ENCODE results near the gene SHISAL2A.

SHISAL2A gene

GRCh38 chr1:52632732-52633290, at the start of gene SHISAL2A:
Gene SHISAL2A (plus strand): TSS chr1:52633168. CDS start chr1:52633494, 326 bp downstream.
- no peak for DNase-seq

- DNase-seq = no peak
Measured at GRCh38 chr1:52585474-52585873, 47.5 kb upstream of the SHISAL2A start.

- no peak for DNase-seq
Measured at GRCh38 chr1:52588027-52588426, 44.9 kb upstream of the SHISAL2A start.

DNA sequence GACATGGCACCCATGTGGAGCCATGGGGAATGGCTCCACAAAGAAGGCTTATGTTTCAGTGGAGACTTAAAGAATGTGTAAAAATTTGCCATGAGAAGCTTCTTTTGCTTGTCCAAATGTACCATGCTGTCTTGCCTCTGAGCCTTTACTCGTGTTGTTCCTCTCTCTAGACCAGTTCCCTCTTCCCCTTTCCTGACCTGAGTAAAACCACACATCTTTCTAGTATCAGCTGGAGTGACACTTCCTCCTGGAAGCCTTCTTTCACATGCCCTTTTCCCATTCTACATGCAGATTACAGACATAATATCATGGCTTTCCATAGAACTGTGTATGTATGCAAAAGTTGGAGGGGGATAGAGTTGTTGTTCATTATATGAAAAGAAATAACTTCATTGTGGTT, 44.4 kb upstream of the SHISAL2A start:
- DNase-seq = no peak

- DNase-seq = no peak
Measured at GRCh38 chr1:52590266-52590665, 42.7 kb upstream of the SHISAL2A start.

DNA sequence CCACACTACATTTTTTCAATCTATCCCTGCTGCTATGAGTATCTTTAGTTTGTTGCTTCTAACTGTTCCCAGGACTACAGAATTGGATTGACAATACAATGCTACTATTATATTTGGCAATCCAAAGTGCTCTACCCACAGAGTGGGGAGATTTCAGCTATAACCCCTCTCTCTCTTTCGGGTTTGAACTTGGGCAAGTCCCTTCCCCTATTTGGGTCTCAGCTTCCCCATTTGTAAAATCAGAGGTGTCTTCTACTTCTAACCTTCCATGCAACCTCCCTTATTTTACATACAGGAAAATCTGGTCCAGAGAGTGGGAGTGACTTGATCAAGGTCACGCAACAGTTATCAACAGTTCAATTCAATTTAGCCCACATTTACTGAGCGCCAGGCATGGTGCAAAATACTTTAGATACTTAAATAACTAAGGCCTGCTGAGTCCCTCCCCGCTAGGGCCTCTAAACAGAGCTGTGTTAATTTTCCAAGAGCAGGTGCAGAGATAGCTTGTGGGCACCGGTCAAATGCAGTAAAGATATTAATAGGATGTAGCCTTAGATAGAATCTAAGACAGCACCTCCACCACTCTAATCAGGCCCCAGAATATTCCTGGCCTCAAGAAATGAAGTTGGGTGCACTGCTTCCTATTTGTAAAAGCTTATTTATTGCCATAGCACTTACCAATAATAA, 40.2 kb upstream of the SHISAL2A start:
- DNase-seq = no peak

DNA sequence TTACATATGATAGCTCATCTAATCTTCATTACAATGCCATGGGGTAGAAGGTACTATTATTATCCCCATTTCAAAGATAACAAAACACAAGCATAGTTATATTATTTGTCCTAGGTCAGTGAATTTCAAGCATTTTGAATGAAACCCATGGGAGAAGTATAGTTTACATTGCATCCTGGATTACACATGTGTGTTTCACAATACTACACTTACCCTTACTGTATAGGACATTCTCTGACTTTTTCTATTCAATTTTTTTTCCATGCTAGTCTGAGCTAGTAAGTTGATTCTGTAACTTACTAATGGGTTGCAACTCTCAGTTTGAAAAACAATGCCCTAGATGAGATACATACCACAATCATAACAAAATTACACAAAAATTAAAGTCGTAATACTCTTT, 39.5 kb upstream of the SHISAL2A start:
- DNase-seq = no peak

GRCh38 chr1:52595061-52595460, 37.9 kb upstream of the SHISAL2A start:
- DNase-seq = no peak

DNA sequence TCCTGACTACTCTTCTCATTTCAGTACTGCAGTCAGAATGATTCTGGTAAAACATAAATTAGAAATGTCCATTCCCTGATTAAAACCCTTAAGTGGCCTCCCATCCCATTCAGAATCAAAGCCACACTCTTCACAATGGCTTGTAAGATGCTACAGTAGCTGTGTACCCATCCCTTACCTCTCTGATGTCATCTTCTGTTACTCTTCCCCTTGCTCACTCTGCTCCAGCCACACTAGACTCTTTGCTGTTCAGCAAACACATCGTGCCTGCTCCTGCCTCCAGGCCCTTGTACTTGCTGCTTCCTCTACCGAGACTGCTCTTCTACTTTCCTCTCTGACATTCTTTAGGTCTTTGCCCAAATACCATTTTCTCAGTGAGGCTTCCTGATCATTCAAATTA, 35.1 kb upstream of the SHISAL2A start:
- DNase-seq = no peak

DNA sequence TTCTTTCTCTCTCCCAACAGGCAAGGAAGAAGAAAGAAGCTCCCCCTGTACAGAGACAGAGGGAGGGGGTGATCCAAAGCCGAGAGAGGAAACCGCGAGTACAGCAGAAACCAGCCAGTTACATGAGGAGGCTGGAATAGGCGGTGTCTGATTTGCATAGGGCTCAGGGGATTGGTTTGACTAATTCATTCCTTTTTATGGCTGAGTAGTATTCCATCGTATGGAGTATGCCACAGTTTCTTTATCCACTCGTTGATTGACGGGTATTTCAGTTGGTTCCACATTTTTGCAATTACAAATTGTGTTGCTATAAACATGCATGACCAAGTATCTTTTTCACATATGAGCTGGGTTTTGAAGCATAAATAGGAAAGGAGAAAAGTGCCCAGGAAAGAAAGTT, 34.2 kb upstream of the SHISAL2A start:
- DNase-seq = no peak

DNA sequence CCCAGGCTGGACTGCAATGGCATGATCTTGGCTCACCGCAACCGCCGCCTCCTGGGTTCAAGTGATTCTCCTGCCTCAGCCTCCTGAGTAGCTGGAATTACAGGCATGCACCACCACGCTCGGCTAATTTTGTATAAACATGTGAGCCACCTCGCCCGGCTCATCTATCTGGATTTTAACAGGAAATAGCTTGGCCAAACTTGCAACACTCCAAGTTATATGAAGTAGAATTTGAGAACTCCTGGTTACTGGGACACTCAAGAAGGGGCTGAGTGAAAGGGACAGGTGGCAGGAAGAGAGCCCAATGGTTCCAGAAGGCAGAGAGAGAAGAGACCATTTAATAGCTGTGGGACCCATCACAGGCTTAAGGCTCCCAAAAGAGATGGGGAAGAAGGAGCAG, 33.7 kb upstream of the SHISAL2A start:
- no peak for DNase-seq

- no peak for DNase-seq
Measured at GRCh38 chr1:52600533-52601179, 32.3 kb upstream of the SHISAL2A start.

- DNase-seq = no peak
Measured at GRCh38 chr1:52601519-52601918, 31.4 kb upstream of the SHISAL2A start.

DNA sequence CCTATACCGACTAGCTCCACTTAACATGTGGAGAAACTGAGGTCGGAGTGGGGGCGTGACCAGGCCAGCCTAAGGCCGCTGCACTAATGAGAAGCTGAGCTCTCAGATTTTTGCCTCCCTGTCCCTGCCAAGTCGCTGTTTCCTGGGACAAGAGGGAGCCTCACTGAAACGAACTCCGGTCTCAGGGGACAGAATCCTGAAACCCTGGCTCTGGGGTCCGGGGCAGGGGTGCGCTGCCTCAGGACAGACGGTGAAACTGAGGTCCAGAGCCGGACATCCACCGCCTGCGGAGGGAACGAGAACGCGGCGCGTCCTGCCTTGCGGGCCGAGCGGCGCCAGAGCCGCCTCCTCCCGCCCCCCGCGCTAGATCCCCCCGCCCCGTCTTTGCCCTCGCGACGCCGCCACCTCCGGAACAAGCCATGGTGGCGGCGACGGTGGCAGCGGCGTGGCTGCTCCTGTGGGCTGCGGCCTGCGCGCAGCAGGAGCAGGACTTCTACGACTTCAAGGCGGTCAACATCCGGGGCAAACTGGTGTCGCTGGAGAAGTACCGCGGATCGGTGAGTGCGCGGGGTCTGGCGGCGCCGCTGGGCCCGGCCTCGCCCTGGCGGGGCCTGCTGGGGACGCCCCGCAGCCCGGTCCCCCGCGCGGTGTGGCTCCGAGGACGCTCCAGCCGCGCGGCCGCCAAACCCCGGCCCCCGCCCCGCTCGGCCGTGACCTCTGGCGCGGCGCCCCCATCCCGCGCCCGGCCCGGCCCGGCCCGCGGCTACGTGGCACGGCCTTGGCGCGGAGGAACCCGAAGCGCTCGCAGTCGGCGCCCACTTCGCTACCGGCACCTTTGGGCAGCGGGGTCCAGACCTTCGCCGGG, 30.7 kb upstream of the SHISAL2A start, which contains the start of gene GPX7:
Gene GPX7 (plus strand): TSS at position 381 of the 865 bp plus-strand sequence. CDS start 39 bp downstream, at position 420.
- DNase-seq = no peak

DNA sequence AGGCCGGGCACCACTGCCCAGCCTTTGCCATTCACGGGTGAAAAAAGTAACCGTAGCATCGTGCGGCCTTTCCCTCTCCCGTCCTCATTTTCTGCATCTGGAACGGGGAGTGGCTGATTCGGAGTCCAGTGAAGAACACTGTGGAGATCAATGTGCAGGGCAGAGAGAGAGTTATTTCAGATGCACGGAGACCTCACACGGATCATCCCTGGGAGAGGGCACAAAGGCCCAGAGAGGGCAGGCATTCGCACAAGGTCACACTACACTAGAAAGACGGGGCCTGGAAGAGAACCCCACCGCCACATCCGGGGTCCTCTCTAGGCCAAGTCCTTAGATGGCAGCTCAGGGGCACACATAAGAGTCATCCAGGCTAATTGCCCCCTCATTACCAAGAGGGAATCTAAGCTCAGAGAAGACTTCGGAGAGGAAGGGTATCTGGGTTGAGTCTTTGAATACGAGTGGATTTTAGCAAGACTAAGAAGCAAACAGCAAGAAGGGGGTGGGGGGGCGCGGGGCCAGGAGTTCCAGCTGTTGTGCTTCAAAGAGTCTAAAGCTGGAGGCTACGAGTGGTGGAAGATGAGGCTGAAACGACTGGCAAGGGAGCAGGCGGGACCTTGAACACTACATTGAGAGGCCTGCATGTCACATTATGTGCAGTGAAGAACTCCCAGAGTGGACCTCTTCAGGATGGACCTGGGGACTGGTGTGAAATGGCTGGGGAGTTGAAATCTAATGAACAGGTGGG, 29.9 kb upstream of the SHISAL2A start:
- no peak for DNase-seq

DNA sequence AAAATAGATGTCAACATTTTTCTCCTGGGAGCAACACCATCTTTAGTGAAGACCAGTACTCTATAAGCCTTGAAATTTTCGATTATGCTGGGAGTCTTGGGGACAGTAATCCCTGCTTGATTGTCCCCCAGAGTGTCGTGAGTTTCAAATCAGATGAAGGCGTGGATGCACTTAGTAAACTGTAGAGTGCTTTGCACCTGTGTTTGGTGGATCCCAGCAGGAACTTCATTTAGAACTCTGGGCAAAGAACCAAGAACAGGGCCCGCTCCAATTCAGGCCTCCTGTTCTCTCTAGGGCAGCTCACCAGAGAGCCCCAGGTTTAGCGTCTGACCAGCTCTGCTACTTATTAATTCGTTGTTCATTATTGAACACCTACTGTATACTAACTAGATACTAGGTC, 29.3 kb upstream of the SHISAL2A start:
- no peak for DNase-seq

GRCh38 chr1:52604063-52604770, 28.8 kb upstream of the SHISAL2A start:
- no peak for DNase-seq

DNA sequence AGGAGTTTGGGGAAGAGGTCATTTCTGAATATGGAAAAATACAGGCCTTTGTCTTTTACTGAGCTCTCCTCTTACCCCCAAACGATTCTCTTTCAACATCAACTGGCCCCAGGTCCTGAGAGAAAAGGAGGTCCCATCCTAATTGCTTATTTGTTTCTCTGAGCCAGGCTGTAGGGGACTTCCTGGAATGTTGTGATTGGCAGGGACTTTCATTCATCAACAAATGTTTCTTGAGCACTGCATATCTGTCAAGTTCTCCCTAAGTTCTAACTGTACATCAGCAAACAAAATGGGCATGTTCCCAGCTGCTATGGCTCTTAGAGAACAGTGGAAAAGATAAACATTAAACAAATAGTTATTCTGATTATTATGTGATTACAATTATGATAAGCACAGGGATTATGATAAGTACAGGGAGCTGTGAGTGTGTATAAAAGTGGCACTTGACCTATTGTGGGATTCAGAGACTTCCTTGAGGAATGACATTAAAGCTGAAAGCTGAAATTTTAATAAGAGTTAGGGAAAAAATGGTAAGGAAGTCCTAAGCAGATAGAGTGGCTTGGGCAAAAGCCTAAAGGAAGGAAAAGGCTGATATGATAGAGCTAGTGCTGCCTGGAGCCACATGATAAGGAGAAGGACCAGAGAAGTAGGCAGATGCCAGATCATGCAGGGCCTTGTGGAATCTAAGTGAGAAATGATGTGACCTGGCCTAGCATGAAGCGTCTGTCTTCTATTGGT, 19.2 kb upstream of the SHISAL2A start:
- DNase-seq = no peak

GRCh38 chr1:52614671-52615070, 18.3 kb upstream of the SHISAL2A start:
- no peak for DNase-seq

DNA sequence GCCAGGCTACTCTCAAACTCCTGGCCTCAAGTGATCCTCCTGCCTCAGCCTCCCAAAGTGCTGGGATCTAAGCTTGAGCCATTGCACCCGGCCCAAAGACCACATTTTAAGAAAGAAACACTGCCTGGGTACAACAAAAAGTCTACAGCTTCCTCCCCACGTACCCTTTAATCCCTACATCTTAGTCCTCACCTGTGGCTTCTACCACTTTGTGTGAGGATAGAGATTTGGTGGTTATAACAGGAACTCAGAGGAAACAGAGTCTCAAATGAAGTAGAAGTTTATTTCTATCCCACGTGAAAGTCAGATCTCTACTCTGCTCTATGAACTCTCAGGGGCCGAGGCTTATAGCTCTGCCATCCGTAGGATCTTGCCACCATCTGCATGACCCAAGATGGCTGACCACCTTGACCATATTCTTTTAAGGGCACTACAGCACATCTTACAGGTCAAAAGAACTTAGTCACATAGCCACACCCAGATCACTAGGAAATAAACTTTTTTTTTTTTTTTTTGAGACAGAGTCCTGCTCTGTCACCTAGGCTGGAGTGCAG, 17.4 kb upstream of the SHISAL2A start:
- DNase-seq = no peak

- DNase-seq = no peak
Measured at GRCh38 chr1:52621950-52622349, 11.0 kb upstream of the SHISAL2A start.

Measured in NCI-H1694 treated with DMSO at 0.1 percent for 48 hours (cell line).